ENCODE data around the gene PDP2. TPM values are rescaled to one million over a fixed set of nuclear protein-coding genes. Genes with fewer than 3 reads are reported as not detected.

PDP2 gene
- total and polyA plus RNA-seq, 9 of the 15 experiments (the other 6 are each of a cell fraction or from before 2014, with no cell fraction given) = 2.5 to 24.3 (median 7.2) TPM

DNA sequence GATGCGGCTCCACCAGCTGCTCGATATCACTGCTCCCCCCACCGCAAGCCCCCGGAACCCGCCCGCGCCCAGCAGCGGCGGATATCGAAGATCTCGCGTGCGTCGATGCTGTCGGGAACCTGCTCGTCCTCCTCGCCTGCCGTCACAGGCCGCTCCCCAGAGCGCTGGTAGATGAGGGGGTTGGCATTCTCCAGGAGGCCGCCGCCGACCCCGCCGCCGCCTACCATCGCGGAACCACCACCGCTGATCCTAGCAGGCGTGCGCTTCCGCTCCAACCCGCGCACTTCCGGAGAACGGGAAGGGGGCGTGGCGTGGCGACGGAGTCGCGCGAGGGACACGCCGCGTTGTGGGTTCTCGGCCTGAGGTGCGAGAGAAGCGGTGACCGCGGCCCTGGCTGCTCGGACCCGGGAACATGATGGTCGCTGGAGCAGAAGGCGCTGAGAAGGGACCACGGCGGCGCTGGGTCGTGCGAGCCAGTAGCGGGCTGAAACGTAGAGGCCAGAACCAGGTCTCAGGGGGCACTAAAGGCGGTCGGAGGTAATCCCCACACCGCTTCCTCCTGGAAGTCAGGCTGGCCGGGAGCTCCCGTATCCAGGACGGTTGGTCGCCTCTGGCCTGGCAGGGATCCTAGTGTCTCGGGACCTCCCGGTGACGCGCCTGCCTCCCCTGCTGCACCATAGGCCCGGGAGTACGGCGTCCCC lies 54.0 kb downstream of the PDP2 start, which contains the start of gene CIAO2B (continued):
- TF ChIP-seq GABPB1 (CRISPR knock-in tag; IDR thresholded peaks at IDR 0.05) = peak; percentile 91
- TF ChIP-seq, protein P1, sequence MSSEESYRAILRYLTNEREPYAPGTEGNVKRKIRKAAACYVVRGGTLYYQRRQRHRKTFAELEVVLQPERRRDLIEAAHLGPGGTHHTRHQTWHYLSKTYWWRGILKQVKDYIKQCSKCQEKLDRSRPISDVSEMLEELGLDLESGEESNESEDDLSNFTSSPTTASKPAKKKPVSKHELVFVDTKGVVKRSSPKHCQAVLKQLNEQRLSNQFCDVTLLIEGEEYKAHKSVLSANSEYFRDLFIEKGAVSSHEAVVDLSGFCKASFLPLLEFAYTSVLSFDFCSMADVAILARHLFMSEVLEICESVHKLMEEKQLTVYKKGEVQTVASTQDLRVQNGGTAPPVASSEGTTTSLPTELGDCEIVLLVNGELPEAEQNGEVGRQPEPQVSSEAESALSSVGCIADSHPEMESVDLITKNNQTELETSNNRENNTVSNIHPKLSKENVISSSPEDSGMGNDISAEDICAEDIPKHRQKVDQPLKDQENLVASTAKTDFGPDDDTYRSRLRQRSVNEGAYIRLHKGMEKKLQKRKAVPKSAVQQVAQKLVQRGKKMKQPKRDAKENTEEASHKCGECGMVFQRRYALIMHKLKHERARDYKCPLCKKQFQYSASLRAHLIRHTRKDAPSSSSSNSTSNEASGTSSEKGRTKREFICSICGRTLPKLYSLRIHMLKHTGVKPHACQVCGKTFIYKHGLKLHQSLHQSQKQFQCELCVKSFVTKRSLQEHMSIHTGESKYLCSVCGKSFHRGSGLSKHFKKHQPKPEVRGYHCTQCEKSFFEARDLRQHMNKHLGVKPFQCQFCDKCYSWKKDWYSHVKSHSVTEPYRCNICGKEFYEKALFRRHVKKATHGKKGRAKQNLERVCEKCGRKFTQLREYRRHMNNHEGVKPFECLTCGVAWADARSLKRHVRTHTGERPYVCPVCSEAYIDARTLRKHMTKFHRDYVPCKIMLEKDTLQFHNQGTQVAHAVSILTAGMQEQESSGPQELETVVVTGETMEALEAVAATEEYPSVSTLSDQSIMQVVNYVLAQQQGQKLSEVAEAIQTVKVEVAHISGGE (CRISPR knock-in tag; IDR thresholded peaks at IDR 0.05) = peak in 2 of 3 experiments; percentile 7 to 97; a peak in 3 of 6 replicates
- TF ChIP-seq, protein P2, sequence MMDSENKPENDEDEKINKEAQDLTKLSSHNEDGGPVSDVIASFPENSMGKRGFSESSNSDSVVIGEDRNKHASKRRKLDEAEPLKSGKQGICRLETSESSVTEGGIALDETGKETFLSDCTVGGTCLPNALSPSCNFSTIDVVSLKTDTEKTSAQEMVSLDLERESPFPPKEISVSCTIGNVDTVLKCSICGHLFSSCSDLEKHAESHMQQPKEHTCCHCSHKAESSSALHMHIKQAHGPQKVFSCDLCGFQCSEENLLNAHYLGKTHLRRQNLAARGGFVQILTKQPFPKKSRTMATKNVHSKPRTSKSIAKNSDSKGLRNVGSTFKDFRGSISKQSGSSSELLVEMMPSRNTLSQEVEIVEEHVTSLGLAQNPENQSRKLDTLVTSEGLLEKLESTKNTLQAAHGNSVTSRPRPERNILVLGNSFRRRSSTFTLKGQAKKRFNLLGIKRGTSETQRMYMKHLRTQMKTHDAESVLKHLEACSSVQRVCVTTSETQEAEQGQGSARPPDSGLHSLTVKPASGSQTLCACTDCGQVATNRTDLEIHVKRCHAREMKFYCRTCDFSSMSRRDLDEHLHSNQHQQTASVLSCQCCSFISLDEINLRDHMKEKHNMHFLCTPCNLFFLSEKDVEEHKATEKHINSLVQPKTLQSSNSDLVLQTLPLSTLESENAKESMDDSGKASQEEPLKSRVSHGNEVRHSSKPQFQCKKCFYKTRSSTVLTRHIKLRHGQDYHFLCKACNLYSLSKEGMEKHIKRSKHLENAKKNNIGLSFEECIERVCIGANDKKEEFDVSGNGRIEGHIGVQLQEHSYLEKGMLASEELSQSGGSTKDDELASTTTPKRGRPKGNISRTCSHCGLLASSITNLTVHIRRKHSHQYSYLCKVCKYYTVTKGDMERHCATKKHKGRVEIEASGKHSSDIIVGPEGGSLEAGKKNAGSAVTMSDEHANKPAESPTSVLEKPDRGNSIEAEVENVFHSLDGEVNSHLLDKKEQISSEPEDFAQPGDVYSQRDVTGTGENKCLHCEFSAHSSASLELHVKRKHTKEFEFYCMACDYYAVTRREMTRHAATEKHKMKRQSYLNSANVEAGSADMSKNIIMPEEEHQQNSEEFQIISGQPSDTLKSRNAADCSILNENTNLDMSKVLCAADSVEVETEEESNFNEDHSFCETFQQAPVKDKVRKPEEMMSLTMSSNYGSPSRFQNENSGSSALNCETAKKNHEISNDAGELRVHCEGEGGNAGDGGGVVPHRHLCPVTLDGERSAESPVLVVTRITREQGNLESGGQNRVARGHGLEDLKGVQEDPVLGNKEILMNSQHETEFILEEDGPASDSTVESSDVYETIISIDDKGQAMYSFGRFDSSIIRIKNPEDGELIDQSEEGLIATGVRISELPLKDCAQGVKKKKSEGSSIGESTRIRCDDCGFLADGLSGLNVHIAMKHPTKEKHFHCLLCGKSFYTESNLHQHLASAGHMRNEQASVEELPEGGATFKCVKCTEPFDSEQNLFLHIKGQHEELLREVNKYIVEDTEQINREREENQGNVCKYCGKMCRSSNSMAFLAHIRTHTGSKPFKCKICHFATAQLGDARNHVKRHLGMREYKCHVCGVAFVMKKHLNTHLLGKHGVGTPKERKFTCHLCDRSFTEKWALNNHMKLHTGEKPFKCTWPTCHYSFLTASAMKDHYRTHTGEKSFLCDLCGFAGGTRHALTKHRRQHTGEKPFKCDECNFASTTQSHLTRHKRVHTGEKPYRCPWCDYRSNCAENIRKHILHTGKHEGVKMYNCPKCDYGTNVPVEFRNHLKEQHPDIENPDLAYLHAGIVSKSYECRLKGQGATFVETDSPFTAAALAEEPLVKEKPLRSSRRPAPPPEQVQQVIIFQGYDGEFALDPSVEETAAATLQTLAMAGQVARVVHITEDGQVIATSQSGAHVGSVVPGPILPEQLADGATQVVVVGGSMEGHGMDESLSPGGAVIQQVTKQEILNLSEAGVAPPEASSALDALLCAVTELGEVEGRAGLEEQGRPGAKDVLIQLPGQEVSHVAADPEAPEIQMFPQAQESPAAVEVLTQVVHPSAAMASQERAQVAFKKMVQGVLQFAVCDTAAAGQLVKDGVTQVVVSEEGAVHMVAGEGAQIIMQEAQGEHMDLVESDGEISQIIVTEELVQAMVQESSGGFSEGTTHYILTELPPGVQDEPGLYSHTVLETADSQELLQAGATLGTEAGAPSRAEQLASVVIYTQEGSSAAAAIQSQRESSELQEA (IDR thresholded peaks at IDR 0.05; ENCODE audit: low read depth) = peak; percentile 96
- TF ChIP-seq ZNF282 (CRISPR knock-in tag; IDR thresholded peaks at IDR 0.05) = no peak
- TF ChIP-seq SRSF9 (IDR thresholded peaks at IDR 0.05; ENCODE audit: borderline replicate concordance, low read depth, low read length) = no peak
- TF ChIP-seq ETV6 (IDR thresholded peaks at IDR 0.05; ENCODE audit: borderline replicate concordance in 1 of 2, low read depth in 2 of 2, low read length in 1 of 2) = peak in 1 of 2 experiments; percentile 51; a peak in 1 of 4 replicates
- no peak for TF ChIP-seq ETV6 (CRISPR knock-in tag; IDR thresholded peaks at IDR 0.05; ENCODE audit: borderline replicate concordance)
- peak; percentile 70 for TF ChIP-seq MBD2 (IDR thresholded peaks at IDR 0.05; ENCODE audit: borderline replicate concordance, low read depth)
- peak; percentile 26; the same call in 1 of the 2 replicates for TF ChIP-seq JUND (IDR thresholded peaks at IDR 0.05; ENCODE audit: borderline replicate concordance, low read depth, low read length)
- no peak; the same call in 2 of the 3 replicates for TF ChIP-seq JUND (tag; IDR thresholded peaks at IDR 0.05; ENCODE audit: borderline replicate concordance, low read depth, low read length)
- TF ChIP-seq, protein P3, sequence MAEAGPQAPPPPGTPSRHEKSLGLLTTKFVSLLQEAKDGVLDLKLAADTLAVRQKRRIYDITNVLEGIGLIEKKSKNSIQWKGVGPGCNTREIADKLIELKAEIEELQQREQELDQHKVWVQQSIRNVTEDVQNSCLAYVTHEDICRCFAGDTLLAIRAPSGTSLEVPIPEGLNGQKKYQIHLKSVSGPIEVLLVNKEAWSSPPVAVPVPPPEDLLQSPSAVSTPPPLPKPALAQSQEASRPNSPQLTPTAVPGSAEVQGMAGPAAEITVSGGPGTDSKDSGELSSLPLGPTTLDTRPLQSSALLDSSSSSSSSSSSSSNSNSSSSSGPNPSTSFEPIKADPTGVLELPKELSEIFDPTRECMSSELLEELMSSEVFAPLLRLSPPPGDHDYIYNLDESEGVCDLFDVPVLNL (CRISPR knock-in tag; IDR thresholded peaks at IDR 0.05; ENCODE audit: low read depth) = no peak
- TF ChIP-seq LEF1 (IDR thresholded peaks at IDR 0.05) = no peak
- TF ChIP-seq SPI1 (IDR thresholded peaks at IDR 0.05; ENCODE audit: borderline replicate concordance, low read depth, low read length) = peak; percentile 58; the same call in 1 of the 2 replicates
- peak; percentile 83 for TF ChIP-seq SIN3B (IDR thresholded peaks at IDR 0.05; ENCODE audit: low read depth)

Data from K562 (cell line).